Posterior cingulate gyrus (tissue), 11 donors: ENCODE data around the gene SH3BP1.
"Not testable (repeated sequence)": the region's sequence is repeated elsewhere in the genome, so short reads cannot be mapped to it uniquely, and the experiment has no call there.

Experiments used
- DNase-seq, 10 donors: peaks; one replicate each; pipeline versions ENCODE4 v3.0.0 to v3.0.0-alpha.2; 2020 to 2021; ENCODE audit warnings: mixed read lengths in 3 of 10
- intact Hi-C: fragments of 100-400 bp; cut with DNase I; formaldehyde crosslinking; loops from one replicate; pipeline ENCODE4 v1.15.1; 2023

The SH3BP1 gene, protein sequence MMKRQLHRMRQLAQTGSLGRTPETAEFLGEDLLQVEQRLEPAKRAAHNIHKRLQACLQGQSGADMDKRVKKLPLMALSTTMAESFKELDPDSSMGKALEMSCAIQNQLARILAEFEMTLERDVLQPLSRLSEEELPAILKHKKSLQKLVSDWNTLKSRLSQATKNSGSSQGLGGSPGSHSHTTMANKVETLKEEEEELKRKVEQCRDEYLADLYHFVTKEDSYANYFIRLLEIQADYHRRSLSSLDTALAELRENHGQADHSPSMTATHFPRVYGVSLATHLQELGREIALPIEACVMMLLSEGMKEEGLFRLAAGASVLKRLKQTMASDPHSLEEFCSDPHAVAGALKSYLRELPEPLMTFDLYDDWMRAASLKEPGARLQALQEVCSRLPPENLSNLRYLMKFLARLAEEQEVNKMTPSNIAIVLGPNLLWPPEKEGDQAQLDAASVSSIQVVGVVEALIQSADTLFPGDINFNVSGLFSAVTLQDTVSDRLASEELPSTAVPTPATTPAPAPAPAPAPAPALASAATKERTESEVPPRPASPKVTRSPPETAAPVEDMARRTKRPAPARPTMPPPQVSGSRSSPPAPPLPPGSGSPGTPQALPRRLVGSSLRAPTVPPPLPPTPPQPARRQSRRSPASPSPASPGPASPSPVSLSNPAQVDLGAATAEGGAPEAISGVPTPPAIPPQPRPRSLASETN

DNA sequence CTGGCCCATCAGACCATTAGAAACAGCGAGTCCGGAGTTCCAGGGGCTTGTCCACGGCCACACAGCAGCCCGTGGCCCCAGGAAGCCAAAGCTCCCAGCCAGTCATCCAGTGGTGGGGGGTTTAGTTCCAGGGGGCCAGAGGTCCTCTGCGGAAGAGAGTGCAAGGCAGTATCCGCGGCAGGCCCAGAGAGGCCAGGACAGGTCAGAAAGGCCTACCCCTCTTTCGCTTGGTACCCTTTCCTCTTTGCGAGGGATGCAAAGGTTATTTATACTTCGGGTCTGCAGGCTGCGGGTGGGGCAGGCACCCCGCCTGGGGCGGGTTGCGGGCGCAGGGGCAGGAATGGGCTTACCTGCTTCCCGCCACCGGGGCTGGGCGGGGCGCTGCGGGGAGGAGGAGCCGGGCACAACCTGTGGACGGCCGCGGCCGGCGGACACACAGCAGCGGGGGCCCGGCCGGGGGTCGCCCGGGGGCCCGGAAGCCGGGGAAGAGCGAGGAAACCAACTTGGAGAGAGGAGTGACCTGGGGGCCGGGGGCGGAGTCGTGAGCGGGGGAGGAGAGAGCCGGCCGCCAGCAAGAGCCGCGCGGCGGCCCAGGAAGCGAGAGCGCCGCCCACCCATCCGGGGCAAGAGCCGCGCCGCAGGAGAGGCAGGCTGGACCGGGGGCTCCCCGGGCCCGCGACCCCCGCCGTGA is at the start of gene SH3BP1:
TSS of gene SH3BP1 (plus strand) at position 600 of the 691 bp plus-strand sequence. CDS start 119 bp downstream, outside the sequence.
- intact Hi-C loops = no loop called here
- no peak for DNase-seq

DNA sequence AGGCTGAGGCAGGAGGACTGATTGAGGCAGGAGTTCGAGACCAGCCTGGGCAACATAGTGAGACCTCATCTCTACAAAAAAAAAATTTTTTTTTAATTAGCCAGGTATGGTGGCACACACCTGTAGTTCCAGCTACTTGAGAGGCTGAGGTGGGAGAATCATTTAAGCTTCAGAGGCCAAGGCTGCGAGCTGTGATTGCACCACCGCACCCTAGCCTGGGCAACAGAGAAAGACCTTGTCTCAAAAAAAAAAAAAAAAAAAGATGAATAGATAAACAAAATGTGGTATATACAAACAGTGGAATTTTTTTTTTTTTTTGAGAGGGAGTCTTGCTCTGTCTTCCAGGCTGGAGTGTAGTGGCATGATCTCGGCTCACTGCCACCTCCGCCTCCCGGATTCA is 48.4 kb upstream of the SH3BP1 start:
- DNase-seq, intact Hi-C loops: not testable (repeated sequence)

DNA sequence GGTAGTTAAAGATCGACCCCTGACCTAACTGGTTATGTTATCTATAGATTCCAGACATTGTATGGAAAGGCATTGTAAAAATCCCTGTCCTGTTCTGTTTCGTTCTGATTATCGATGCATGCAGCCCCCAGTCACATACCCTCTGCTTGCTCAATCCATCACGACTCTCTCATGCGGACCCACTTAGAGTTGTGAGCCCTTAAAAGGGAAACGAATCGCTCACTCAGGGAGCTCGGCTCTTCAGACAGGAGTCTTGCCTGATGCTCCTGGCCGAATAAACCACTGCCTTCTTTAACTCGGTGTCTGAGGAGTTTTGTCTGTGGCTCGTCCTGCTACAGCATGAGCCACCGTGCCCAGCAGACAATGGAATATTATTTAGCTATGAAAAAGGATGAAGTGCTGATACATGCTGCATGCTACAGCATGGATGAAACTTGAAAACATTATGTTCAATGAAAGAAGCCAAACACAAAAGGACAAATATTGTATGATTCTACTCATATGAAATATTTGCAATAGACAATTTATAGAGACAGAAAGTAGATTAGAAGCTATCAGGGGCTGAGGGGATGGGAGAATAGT is 47.6 kb upstream of the SH3BP1 start:
- intact Hi-C loops = loop anchor here (1.0 kb wide), 1 partner anchor 54 kb away; no protein-coding TSS in a partner anchor
- DNase-seq = no peak

- intact Hi-C loops = no loop called here
- no peak for DNase-seq
Measured at GRCh38 chr22:37594237-37594636, 45.2 kb upstream of the SH3BP1 start.

GRCh38 chr22:37599153-37599552 is 40.3 kb upstream of the SH3BP1 start:
- no peak for DNase-seq
- intact Hi-C loops = no loop called here

- no peak for DNase-seq
- intact Hi-C loops = no loop called here
Measured at GRCh38 chr22:37601203-37601539, 38.3 kb upstream of the SH3BP1 start.

DNA sequence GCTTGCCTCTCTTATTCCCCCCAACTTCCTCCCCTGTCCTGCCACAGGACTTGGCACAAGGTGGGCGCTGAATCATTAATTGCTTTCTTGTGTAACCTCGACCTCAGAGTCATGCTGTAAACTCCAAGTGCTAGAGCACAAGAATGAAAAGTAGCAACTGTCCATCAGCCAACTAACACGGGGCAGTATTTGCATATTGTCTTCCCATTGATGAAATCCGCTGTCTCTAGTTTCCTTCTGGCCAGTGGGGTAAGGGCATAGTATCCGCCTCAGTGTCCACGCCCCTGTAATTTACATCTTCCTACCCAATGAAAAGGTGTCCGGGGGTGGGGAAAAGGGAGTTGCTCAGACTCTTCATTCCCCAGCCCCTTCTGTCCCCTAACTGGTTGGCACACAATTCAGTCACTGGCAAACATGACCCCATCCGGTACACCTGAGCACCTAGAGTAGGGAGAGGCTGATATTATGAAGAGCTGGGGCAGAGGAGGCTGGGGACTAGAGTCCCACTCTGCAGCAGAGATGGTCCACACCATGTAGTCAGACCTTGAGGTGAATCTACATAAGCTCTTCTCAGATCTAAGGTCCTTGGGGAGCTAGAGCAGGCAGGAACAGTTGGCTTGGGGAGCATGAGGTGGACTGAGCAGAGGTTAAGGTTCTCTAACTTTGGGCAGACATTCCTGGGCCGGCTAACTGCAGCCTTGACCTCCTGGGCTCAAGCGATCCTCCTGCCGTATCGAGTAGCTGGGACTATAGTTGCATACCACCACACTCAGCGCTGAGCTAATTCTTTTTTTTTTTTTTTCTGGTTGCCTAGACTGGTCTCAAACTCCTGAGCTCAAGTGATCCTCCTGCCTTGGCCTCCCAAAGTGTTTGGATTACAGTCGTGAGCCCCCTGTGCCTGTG is 37.7 kb upstream of the SH3BP1 start:
- DNase-seq = no peak
- intact Hi-C loops = no loop called here

GRCh38 chr22:37602546-37603277 is 36.8 kb upstream of the SH3BP1 start:
- intact Hi-C loops, DNase-seq: not testable (repeated sequence)

DNA sequence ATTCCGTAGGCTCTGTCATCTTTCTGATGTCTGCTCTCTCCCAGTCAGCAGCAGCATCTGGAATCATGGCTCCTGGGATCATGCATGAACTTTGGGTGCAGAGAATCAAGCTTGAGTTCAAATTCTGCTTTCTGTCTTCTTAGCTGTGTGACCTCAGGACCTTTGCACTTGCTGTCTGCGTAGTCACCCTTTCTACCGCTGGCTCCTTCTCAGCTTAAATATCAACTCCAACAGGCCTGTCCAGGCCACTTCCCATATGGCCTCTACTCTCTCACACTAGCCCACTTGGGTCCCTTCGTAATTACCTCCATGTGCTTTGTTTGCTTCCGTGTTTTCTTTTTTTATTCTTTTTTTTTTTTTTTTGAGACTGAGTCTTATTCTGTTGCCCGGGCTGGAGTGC is 35.4 kb upstream of the SH3BP1 start:
- no peak for DNase-seq

DNA sequence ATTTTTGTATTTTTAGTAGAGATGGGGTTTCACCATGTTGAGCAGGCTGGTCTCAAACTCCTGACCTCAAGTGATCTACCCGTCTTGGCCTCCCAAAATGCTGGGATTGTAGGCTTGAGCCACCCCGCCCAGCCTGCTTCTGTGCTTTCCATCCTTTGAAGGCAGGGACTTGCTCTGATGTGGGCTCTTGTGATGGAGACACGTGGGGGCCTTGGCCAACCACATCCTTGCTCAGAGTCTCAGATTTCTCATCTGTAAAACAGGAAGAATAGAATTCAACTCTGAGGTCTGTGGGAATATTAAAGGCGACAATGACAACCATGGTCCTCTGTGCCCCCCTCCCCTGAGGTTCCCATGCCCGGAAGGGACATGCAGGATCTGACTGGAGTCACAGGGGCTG is 34.6 kb upstream of the SH3BP1 start:
- DNase-seq = no peak
- intact Hi-C loops = no loop called here

More for the DNA sequence above, 35.4 kb upstream of the SH3BP1 start:
- intact Hi-C loops = no loop called here

DNA sequence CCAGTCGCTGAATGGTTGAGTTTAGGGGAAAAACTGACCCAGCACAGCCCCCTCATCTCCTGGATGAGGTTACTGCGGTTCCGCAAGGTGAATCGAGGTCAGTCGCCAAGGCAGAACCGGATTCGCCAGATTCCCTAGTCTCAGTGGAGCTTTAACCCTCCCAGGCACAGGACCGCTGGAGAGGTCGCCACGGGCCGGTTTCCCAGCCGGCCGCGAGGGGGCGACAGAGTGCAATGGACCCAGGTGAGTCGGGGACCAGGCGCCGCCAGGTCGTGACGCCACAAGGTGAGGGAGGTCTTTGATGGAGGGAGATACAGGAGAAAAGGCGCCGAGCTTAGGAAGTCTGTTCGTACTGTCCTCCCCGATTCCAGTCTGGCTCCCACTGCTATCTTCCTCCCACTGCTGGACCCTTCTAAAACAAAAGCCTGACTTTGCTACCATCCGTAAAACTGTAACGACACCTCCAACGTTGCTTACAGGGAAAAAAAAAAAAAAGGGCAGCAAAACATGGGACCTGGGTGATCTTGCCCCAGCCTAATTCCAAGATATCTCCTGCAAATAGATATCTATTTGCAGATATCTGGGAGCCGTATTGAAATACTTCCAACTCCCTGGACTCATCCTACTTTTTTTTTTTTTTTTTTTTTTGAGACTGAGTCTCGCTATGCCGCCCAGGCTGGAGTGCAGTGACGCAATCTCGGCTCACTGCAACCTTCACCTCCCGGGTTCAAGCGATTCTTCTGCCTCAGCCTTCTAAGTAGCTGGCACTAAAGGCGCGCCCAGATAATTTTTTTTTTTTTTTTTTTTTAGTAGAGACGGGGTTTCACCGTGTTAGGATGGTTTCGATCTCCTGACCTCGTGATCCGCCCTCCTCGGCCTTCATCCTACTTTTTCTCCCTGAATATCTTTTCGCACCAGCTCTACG is 32.2 kb upstream of the SH3BP1 start:
- intact Hi-C loops = no loop called here
- peak; percentile 76 to 97 (median 84) for DNase-seq

- DNase-seq = no peak
- intact Hi-C loops = no loop called here
Measured at GRCh38 chr22:37607935-37608476, 31.5 kb upstream of the SH3BP1 start.

DNA sequence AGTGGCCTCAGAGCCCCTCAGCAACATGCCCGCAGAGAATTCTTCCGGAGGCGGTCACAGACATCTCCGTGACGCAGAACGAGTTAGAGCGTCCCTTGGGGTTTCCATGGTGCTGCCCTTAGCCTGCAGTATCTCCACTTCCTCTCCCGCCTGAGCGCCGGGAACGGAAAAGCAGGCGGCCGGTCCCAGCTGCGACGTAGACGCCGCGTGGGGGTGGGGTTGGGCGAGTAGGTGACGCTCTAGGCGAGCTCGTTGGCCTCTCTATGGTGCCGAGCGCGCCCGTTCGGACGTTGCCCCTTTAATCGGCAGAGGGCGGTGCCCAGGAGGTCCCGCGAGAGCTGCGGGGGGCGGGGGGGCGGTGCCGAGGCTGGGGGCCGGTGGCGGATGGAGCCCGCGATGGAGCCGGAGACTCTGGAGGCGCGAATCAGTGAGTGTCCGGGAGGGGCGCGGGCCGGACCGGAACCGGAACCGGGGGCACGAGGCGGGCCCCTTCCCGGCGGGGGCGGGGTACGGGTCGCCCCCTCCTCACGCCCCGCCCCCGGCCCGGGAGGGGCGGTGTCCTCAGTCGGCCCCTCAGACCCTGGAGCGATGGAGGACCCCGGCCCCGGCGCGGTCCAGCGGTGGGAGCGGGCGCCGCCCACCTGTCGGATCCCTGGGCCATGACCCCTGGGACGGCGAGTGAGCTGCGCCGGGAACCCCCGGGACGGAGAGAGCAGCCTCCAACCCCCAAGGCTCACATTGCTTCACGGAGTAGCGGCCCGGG is 30.8 kb upstream of the SH3BP1 start, which contains the start of gene GGA1:
TSS of gene GGA1 (plus strand) at position 358 of the 763 bp plus-strand sequence. CDS start at position 385, 27 bp downstream.
- intact Hi-C loops = no loop called here
- peak; percentile 91 to 99 (median 94) for DNase-seq

GRCh38 chr22:37609240-37610152 is 30.0 kb upstream of the SH3BP1 start:
- peak in 3 of 10 donors; percentile 10 to 30 (median 21) for DNase-seq
- intact Hi-C loops = no loop called here

GRCh38 chr22:37610153-37610475 is 29.4 kb upstream of the SH3BP1 start:
- DNase-seq, intact Hi-C loops: not testable (repeated sequence)
